Endometrial microvascular endothelial cells (primary cell): ENCODE results near the gene NODAL. TPM values are rescaled to one million over a fixed set of nuclear protein-coding genes. Genes with fewer than 3 reads are reported as not detected.

ENCODE experiments used
- in situ Hi-C: cut with HindIII; loops from 2 replicates; pipeline ENCODE4 v1.10.0; 2017; ENCODE audit warnings: low sequenced_read_pairs, low pct_unique_long_range_greater_than_20kb; ENCODE audit errors: inconsistent ontology term
- total RNA-seq: library from RNA; depleted of rRNA; stranded (reverse); fragments of >200 nt; gene quantifications from one replicate; pipeline ENCODE4 v1.2.3, GENCODE V29; 2015; ENCODE audit errors: inconsistent ontology term

The NODAL gene
- total RNA-seq, 1 donor from 2014 or later, result not detected

DNA sequence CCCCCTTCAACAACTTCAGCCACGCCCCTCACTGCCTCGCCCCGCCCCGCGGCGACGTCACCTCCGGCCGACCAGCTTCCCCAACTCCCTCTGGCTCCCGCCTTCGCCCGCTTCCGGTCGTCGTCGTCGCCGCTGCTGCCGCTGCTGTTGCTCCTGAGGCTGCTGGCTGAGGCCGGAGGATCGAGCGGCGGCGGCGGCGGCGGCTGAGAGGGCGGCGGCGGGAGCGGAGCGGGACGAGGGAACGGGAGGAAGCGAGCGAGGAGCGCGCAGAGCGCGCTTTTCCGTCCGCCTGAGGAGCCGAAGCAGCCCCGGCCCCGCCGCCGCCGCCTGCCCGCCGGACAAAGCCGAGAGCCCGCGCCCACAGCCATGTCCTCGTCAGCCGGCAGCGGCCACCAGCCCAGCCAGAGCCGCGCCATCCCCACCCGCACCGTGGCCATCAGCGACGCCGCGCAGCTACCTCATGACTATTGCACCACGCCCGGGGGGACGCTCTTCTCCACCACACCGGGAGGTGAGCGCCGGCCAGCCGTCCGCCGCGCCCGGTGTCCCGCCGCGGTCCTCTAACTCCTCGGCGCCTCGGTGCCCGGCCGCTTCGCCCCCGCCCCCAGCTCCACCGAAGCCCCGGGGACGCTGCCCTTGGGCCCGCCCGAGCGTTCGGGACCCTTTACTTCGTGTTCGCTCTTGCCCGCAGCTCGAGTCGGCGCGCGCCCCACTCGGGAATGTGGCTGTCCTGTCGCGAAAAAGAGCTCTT is 37.3 kb downstream of the NODAL start, which contains the start of gene EIF4EBP2:
Gene EIF4EBP2, plus strand, starts transcription at position 110 of the 751 bp plus-strand sequence. Its CDS starts 257 bp downstream, at position 367.
- in situ Hi-C loops, result no loop called here

GRCh38 chr10:70403483-70404035 is 37.9 kb downstream of the NODAL start:
- in situ Hi-C loops, result no loop called here

DNA sequence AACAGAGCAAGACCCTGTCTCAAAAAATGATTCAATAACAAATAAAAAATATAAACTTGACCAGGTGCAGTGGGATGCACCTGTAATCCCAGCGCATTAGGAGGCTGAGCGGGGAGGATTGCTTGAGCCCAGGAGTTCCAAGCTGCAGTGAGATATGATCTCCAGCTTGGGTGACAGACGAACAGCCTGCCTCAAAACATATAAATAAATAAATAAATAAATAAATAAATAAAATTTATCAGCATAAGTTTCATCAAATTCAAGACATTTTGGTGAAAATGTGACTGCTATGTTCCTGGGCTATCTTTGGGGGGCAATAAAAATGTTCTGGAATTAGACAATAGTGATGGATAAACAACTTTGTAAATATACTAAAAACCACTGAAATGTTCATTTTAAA is 42.3 kb downstream of the NODAL start:
- in situ Hi-C loops, result no loop called here

DNA sequence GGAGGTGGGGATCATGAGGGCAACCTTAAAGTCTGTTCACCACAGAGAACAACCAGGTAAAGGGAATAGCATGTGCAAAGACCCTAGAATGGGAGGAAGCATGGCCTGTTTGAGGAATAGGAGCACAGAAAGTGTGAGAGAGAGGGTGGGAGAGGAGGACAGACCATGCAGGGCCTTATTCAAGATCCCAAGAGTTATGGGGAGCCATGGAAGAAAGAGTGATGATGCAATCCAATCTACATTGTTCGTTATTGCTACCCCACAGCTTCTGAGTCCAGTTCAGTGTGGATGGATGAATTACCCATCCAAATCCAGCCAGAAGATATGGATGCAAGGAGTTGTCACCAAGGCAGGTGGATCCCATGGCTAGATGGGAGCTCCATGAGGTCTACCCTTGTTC is 45.3 kb downstream of the NODAL start:
- in situ Hi-C loops, result no loop called here

DNA sequence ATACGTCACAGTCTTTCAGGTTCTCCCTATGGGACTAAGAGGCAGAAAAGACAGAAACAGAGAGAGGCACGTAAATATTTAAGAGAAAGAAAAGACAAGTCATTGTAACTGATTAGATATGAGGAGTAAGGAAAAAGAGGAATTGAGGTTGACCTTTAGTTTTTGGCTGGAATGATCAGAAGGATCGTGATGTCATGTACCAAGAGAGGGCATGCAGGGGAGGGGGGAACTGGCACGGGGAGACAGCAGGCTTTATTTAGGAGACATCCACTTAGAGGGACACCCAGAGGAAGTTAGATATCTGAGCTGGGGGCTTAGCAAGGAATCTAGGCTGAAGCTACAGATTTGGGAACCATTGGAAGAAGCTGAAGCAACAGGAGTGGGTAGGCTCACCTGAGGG is 49.8 kb downstream of the NODAL start:
- in situ Hi-C loops, result no loop called here

Other genes starting within 250 kb of the NODAL start
- gene PPA1, start 208.3 kb downstream of the NODAL start, total RNA-seq, result 222 TPM
- not detected for gene NPFFR1, start 157.7 kb downstream of the NODAL start, total RNA-seq
- gene LRRC20, start 59.1 kb downstream of the NODAL start, total RNA-seq, result 16.4 TPM
- gene EIF4EBP2, start 37.5 kb downstream of the NODAL start, total RNA-seq, result 31.6 TPM
- 5.3 TPM for gene PALD1, start 37.1 kb upstream of the NODAL start, total RNA-seq
- not detected for gene PRF1, start 161.1 kb upstream of the NODAL start, total RNA-seq
- gene ADAMTS14, start 230.8 kb upstream of the NODAL start, total RNA-seq, result not detected